Neural cell (in vitro differentiated cells): Measurements from ENCODE around the gene FBXO48. TPM values are rescaled to one million over a fixed set of nuclear protein-coding genes. Genes with fewer than 3 reads are reported as not detected.

Source experiments
- H2AFZ ChIP-seq: fragments of 200-600, 300-800 bp; sonication (generic), shearing (Covaris generic); 2 replicates; pipeline ENCODE4 v1.6.0; 2014; ENCODE audit warnings: low read depth, mild to moderate bottlenecking, antibody characterized with exemption, low read length, moderate library complexity
- H3F3A ChIP-seq: fragments of 200-600 bp; shearing (Covaris generic); 2 replicates; pipeline ENCODE4 v1.6.1; 2016; ENCODE audit warnings: mild to moderate bottlenecking, moderate library complexity, mixed read lengths, antibody characterized with exemption, low read length; ENCODE audit not compliant: insufficient read depth, poor library complexity, severe bottlenecking
- H3K27ac ChIP-seq: fragments of 200-600, 300-800 bp; sonication (generic), shearing (Covaris generic); 2 replicates; pipeline ENCODE4 v1.5.1; 2014; ENCODE audit warnings: mild to moderate bottlenecking, low read length, moderate library complexity
- H3K27me3 ChIP-seq: fragments of 300-800, 200-600 bp; sonication (generic), shearing (Covaris generic); 2 replicates; pipeline ENCODE4 v1.6.0; 2014; ENCODE audit warnings: mild to moderate bottlenecking, low read depth, low read length, moderate library complexity; ENCODE audit not compliant: insufficient read depth
- H3K36me3 ChIP-seq: fragments of 300-800, 200-600 bp; sonication (generic), shearing (Covaris generic); 2 replicates; pipeline ENCODE4 v1.5.1; 2014; ENCODE audit warnings: mild to moderate bottlenecking, antibody characterized with exemption, low read length, moderate library complexity; ENCODE audit not compliant: insufficient read depth
- H3K4me2 ChIP-seq: fragments of 300-800, 200-600 bp; sonication (generic), shearing (Covaris generic); 2 replicates; pipeline ENCODE4 v1.6.0; 2014; ENCODE audit warnings: mild to moderate bottlenecking, low read length
- H3K4me3 ChIP-seq: fragments of 300-800, 200-600 bp; sonication (generic), shearing (Covaris generic); 2 replicates; pipeline ENCODE4 v1.5.1; 2014; ENCODE audit warnings: mild to moderate bottlenecking, low read length, moderate library complexity
- H3K79me2 ChIP-seq: fragments of 200-600 bp; shearing (Covaris generic); replicated peaks from 2 replicates; pipeline ENCODE4 v1.6.0; 2014; ENCODE audit warnings: mild to moderate bottlenecking, low read length, moderate library complexity; ENCODE audit not compliant: insufficient read depth
- H3K9ac ChIP-seq: fragments of 300-800, 200-600 bp; sonication (generic), shearing (Covaris generic); 2 replicates; pipeline ENCODE4 v1.6.1; 2016; ENCODE audit warnings: mild to moderate bottlenecking, low read length, mixed read lengths
- H3K9me2 ChIP-seq: fragments of 200-600 bp; shearing (Covaris generic); 2 replicates; pipeline ENCODE4 v1.6.1; 2016; ENCODE audit warnings: mild to moderate bottlenecking, low read length, mixed read lengths; ENCODE audit not compliant: insufficient read depth
- H3K9me3 ChIP-seq: fragments of 200-600, 300-800 bp; sonication (generic), shearing (Covaris generic); 2 replicates; pipeline ENCODE4 v1.6.1; 2016; ENCODE audit warnings: mild to moderate bottlenecking, mixed run types, low read length, moderate library complexity, mixed read lengths
- H4K20me1 ChIP-seq: fragments of 200-600 bp; shearing (Covaris generic); 2 replicates; pipeline ENCODE4 v1.6.1; 2016; ENCODE audit warnings: mild to moderate bottlenecking, mixed run types; ENCODE audit not compliant: insufficient read depth
- CTCF ChIP-seq: fragments of 450-650 bp; IDR thresholded peaks from 2 replicates; pipeline ENCODE4 v1.5.1; 2014; ENCODE audit warnings: antibody characterized with exemption, mild to moderate bottlenecking, moderate library complexity; ENCODE audit not compliant: poor library complexity, severe bottlenecking
- EP300 ChIP-seq: fragments of 450-650 bp; conservative IDR thresholded peaks from 2 replicates; pipeline ENCODE4 v1.6.1; 2014; ENCODE audit warnings: antibody characterized with exemption, mild to moderate bottlenecking, moderate library complexity; ENCODE audit not compliant: poor library complexity, severe bottlenecking
- EZH2 ChIP-seq: fragments of 200-600, 300-800 bp; shearing (Covaris generic), sonication (generic); IDR thresholded peaks from 2 replicates; pipeline ENCODE4 v1.6.1; 2014; ENCODE audit warnings: antibody characterized with exemption, low read length, borderline replicate concordance, mild to moderate bottlenecking; ENCODE audit not compliant: insufficient read depth, poor library complexity, severe bottlenecking
- MXI1 ChIP-seq: fragments of 450-650 bp; conservative IDR thresholded peaks from 2 replicates; pipeline ENCODE4 v1.6.1; 2014; ENCODE audit warnings: antibody characterized with exemption, mild to moderate bottlenecking; ENCODE audit not compliant: poor library complexity, severe bottlenecking
- POLR2AphosphoS5 ChIP-seq: IDR thresholded peaks from 2 replicates; pipeline ENCODE4 v1.6.1; 2012
- RAD21 ChIP-seq: fragments of 450-650 bp; conservative IDR thresholded peaks from 2 replicates; pipeline ENCODE4 v1.6.1; 2014; ENCODE audit warnings: antibody characterized with exemption, mild to moderate bottlenecking, moderate library complexity
- REST ChIP-seq: IDR thresholded peaks from 2 replicates; pipeline ENCODE4 v1.6.1; 2012; ENCODE audit warnings: borderline replicate concordance
- SMC3 ChIP-seq: fragments of 450-650 bp; conservative IDR thresholded peaks from 2 replicates; pipeline ENCODE4 v1.6.1; 2014; ENCODE audit warnings: antibody characterized with exemption, mild to moderate bottlenecking, moderate library complexity; ENCODE audit not compliant: poor library complexity
- TAF1 ChIP-seq: IDR thresholded peaks from 2 replicates; pipeline ENCODE4 v1.6.1; 2012; ENCODE audit warnings: low read depth
- polyA plus RNA-seq: library from polyadenylated mRNA; depleted of rRNA; stranded (reverse); fragments of >200 nt; gene quantifications from 2 replicates; pipeline ENCODE4 v1.2.3, GENCODE V29; 2014

The FBXO48 gene
- polyA plus RNA-seq, 1 donor from 2014 or later: 0.45 TPM

- TF ChIP-seq RAD21: no peak
- TF ChIP-seq POLR2AphosphoS5: no peak
- no peak for TF ChIP-seq EZH2
- Histone ChIP-seq H3K27me3 (no peaks in the 10 kb centered on the region), H3K4me2 (no peak overlapping the region), H3K9me2 (no peaks in the 10 kb centered on the region), H3K27ac (no peak overlapping the region), H3K9me3 (no peaks in the 10 kb centered on the region), H3K36me3 (no peaks in the 10 kb centered on the region), H3F3A (no peaks in the 10 kb centered on the region), H3K9ac (no peak overlapping the region), H4K20me1 (no peaks in the 10 kb centered on the region), H2AFZ (no peak overlapping the region), H3K4me3 (no peak overlapping the region), H3K79me2 (no peaks in the 10 kb centered on the region)
Measured at GRCh38 chr2:68469935-68470334, 2.8 kb upstream of the FBXO48 start.

GRCh38 chr2:68468801-68469200 lies 1.7 kb upstream of the FBXO48 start:
- no peaks in the 10 kb centered on the region for H3K36me3 ChIP-seq
- H3K9me2 ChIP-seq: no peaks in the 10 kb centered on the region
- no peaks in the 10 kb centered on the region for H3F3A ChIP-seq
- H2AFZ ChIP-seq: no peak overlapping the region
- H3K27ac ChIP-seq: no peak overlapping the region
- H3K9me3 ChIP-seq: no peaks in the 10 kb centered on the region
- no peaks in the 10 kb centered on the region for H3K27me3 ChIP-seq
- H3K79me2 ChIP-seq: no peaks in the 10 kb centered on the region
- H3K4me3 ChIP-seq: no peak overlapping the region
- TF ChIP-seq RAD21: no peak
- TF ChIP-seq SMC3: no peak
- TF ChIP-seq EZH2: no peak
- TF ChIP-seq TAF1: no peak
- TF ChIP-seq CTCF: no peak
- TF ChIP-seq MXI1: no peak
- no peak for TF ChIP-seq EP300
- no peak for TF ChIP-seq POLR2AphosphoS5
- TF ChIP-seq REST: no peak
- no peak overlapping the region for H3K9ac ChIP-seq
- H4K20me1 ChIP-seq: no peaks in the 10 kb centered on the region
- H3K4me2 ChIP-seq: no peak overlapping the region

- Histone ChIP-seq H3K4me3 (peak overlapping the region; percentile 93), H3K9me3 (no peaks in the 10 kb centered on the region)
Measured at GRCh38 chr2:68466778-68467076, 367 bp downstream of the FBXO48 start.

More at GRCh38 chr2:68466778-68467076, 367 bp downstream of the FBXO48 start:
- Histone ChIP-seq H2AFZ (peak overlapping the region; percentile 100), H4K20me1 (no peaks in the 10 kb centered on the region), H3K27ac (peak overlapping the region; percentile 56), H3K9me2 (no peaks in the 10 kb centered on the region), H3F3A (no peaks in the 10 kb centered on the region), H3K4me2 (peak overlapping the region; percentile 93), H3K79me2 (no peaks in the 10 kb centered on the region), H3K27me3 (no peaks in the 10 kb centered on the region), H3K36me3 (no peaks in the 10 kb centered on the region), H3K9ac (peak overlapping the region; percentile 77)
- TF ChIP-seq REST: peak; percentile 57
- no peak for TF ChIP-seq CTCF
